ENCODE data around the gene FAM3B.

- TF ChIP-seq CTCF (IDR thresholded peaks at IDR 0.05), result no peak
- no peak for TF ChIP-seq ZFX (IDR thresholded peaks at IDR 0.05; ENCODE audit: borderline replicate concordance)
These were observed 86.2 kb downstream of the FAM3B start for GRCh38 chr21:41402796-41403195.
